Measurements from ENCODE around the gene TFCP2.

GRCh38 chr12:51086933-51087332 lies 86.0 kb downstream of the TFCP2 start:
- TF ChIP-seq CTCF (IDR thresholded peaks at IDR 0.05; ENCODE audit: insufficient read depth, low read depth, low read length) (no peak), EZH2 (IDR thresholded peaks at IDR 0.05; ENCODE audit: insufficient read depth, low read length) (no peak)

Measured in astrocyte (in vitro differentiated cells and primary cell).